ENCODE data around the gene DIPK1C.

DIPK1C gene

DNA sequence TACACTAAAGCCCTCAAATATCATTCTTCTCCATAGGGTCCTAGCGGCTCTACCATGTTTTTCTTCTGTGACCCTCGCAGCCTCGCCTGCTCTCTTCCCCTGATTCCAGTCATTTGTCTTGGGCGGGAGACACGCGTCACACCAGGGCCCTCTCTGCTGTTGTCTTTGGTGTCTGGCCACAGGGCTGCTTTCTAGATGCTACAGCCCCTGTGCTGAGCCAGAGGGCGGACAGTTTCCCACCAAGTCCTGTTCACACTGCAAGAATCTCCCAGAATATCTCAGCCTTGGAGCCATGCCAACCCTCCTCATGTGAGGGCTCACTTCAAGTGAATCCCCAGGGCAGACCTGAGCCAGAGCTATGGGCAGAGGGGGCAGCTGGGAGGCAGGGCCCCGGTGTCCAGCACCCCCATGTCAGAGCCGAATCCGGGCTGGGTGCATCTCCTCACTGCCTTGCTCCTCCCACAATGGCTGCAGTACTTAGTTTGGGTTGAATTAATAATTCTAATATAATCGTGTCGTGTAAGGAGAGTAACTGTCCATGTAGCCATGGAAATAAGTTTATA lies 42.1 kb downstream of the DIPK1C start:
- DNase-seq: no peak

DNA sequence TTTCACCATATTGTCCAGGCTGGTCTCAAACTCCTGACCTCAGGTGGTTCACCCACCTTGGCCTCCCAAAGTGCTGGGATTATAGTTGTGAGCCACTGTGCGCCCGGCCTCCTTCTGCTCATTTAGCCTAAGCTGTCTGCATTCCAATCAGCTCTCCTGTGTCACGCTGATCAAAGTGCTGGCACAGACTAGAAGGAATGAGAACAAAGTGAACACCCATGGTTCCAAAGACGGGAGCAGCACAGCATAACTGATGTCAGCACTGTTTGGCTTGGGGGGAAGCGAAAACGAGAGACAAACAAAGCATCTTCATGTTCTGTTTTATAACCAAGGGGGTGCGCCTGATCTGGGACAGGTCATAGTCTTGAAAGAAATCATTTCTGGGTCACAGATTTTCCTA lies 43.3 kb downstream of the DIPK1C start:
- DNase-seq: no peak

DNA sequence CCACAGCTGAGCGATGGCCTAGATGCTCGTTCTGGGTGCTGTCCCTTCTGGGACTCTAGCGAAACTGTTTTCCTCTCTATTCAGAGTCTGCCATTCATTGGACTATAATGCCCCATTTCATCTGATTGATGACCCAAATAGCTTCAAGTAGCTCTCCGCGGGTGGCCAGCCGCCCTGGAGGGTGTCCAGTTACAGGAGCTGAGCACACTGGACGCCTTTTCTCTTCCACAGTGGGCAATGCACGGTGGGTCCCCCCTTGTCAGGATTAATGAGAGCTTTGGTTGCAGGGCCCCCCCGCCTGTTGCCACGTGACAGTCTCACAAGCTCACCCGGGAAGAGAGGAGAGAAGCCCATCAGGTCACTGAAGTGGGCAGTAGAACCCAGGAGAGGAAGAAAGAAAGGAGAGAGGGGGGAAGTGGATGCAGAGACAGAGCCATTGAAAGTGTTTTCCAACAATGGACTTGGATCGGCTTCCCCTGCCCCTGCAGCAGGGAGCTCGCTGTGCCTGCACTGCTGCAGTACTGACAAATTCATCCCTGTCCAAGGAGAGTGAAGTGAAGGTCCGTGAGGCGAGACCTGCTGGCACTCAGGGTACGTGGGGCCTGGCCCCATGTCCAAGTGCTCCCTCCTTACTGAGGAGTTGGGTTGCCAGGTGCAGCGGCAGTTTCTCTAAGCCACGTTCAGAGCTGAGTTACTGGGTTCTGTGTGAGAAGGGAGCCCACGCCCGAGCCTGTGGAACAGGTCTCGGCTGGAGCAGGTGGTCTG lies 44.8 kb downstream of the DIPK1C start:
- no peak for DNase-seq

DNA sequence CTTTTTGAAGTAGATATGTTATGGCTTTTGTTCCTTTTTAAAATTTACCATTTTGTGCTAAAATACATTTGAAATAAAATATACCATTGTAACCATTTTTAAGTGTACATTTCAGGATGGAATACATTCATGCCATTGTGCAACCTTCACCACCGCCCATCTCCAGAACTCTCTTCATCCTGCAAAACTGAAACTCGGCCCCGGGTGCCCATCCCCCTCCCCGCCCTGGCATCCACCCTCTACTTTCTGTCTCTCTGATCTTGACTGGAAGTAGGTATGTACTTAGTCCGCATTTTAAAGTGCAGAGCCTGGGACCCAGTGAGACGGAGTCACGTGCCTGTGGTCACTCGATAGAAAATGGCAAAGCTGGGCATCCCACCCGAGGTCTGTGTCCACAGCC lies 45.6 kb downstream of the DIPK1C start:
- no peak for DNase-seq

DNA sequence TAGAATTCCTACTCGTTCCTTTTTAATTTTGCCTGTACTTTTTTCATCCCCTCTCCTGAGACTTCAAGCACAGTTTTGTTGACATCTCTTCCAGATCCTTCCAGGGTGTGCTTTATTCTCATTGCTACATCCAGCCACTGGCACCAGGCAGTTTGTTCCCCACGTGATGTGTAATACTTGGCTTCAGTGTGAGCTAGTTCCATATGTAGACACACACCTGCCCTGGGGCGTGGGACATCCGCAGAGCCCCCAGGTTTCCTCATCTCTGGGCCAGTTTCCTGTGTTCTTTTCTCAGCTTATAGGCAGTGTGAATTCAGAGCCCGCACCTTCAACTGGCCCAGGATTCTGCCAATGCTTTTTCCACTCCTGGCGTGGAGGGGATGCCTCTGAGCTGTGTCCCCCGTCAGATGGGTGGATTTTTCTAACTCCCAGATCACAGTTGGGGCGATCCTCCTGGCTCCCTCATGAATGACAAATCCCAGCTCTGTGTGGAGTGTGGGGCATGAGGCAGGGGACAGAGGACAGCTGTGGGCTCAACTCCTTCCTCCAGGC lies 46.6 kb downstream of the DIPK1C start:
- DNase-seq: no peak

DNA sequence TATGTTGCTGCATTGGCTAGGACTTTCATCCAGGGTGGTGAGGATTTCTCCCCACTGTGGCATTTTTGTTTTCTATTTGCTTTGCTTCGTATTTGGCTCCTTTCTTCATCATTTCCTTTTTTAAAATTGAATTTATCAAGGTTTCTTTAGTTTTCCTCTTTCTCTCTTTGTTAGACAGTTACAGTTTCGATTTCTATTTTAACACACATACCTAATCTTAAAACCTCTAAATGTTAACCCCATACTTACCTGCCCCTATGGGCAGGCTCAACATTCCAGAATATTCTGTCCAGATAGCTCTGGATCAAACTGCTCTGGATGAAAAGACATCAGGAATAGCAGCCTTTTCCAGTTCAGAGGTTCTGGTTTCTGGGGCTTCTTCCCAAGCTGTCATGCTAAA lies 49.2 kb downstream of the DIPK1C start:
- DNase-seq: no peak

DNA sequence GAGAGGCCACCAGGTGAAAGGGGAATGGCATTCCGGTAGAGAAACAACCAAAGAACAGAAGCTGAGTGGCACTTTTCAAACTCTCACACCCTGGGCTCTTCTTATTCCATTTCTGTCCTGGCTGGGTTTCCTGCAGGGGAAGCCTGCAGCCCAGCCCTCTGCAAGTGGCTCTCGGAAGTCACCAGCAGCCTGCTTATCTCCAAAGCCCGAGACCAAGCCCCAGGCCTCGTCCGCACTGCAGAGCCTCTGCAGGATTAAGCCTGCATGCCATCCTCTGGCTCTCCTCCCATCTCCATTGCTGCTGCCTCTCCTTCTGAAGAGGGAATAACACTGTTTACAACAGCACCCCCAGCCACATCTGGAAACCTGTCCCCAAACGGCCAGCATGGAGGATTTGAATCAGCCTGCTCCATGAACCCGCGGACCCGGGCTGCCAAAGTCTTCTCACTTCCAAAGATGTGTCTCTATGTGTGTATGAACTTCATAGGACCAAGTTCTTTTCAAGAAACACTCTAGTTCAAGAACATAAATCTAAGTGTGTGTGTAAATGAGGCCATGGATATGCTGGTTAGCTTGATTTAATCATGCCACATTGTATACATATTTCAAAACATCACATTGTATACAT lies 54.2 kb downstream of the DIPK1C start:
- no peak for DNase-seq

DNA sequence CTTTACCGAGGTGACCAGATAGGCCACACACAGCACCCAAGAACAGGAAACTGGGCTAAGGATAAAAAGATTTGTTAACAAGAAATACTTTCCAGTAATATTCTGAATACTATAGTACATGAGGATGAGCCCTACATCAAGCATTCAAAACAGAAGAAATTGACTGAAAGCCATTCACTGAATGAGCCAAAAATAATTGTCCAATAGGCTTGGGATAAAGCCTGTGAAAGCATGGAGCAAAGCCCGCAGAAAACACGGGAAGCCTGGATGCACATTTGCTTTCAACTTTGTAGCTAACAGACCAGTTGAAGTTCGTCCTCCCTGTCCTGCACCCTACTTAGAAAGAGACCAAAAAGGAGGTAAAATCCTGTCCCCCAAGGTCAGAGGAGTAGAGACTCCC lies 56.3 kb downstream of the DIPK1C start:
- no peak for DNase-seq

DNA sequence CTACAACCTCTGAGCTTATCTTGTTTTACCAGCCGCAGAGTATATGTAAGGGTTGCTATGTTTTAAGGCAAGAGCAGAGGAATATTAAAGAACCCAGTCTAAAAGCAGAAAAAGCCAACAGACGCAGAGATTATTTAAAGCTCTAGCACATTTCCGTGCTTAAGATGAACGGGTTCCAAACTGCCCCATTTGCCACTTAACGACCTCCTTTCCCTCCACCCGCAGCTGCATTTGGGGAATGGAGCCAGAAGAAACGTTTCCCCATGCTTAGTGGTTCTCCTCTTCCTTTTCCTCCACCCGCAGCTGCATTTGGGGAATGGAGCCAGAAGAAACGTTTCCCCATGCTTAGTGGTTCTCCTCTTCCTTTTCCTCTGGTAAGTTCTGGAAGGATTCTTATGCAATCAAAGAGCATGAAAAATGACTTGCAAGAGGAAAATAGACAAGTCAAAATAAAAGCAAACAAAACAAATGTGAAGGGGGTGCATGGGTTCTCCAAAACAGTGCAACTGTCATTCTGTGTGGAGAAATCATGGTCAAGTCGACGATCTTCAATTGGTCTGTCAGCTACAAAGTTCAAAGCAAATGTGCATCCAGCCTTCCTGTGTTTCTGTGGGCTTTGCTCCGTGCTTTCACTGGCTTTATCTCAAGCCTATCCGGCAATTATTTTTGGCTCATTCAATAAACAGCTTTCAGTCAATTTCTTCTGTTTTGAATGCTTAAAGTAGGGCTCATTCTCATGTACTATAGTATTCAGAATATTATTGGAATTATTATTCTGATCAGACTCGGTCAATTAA lies 57.8 kb downstream of the DIPK1C start:
- no peak for DNase-seq

DNA sequence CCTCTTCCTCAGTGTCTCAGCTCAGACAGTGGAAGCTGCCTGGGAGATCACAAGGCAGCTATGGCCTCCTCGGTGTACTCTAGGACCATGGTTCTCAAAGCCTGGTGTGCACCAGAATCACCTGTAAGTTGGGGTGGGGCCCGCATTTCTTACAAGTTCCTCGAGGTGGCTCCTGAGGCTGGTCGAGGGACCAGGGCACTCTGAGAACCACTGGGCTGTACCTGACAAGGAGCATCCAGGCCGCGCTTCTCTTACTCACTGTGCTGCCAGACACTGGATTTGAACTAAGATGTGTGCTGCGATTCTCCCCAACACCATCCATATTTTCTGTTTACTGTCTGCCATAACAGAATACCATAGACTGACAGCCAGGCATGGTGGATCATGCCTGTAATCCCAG lies 59.5 kb downstream of the DIPK1C start:
- DNase-seq: no peak

DNA sequence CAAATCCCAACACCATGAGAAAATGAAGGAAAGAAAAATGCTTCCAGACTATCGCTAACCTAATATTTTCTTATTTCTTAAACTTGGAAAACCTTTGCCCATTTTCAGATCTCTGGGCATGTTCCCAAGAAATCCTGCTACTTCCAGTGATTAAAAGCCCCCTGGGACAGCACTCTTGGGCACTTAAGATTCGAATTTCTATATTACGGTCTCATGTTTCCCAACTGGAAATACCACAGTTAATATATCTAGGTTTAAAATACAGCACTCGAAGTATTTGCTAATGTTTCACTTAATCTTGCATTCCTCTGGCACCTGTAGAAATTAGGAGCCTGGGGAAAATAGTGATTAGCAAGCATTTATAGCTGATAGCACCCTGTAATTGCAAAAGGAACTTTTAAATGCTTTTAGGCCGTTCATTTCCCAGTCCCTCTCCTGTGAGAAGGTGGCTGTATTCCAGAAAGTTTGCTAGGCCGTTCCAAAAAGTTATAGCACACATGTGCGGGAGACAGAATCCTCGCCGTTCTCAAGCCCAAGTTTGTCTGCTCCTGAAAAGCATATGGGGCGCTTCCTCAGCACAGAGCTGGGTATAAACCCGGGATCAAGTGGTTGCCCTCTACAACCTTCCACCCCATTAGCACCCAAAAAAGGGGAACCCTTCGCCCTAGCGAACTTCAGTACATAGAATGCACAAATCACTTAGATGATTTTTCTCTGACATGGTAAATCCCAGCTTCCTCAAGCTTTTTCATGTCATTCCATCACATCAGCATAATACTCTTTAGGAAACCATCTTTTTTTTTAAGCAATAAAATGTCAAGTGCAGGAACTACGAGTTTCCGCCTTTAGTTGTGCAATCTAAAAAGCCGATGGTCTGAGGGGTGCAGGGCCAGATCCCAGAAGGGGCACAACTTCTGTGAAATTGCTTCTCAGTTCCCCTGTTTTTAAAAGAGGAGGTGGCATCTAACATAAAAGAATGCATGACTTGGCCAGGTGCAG lies 60.6 kb downstream of the DIPK1C start:
- DNase-seq: no peak

DNA sequence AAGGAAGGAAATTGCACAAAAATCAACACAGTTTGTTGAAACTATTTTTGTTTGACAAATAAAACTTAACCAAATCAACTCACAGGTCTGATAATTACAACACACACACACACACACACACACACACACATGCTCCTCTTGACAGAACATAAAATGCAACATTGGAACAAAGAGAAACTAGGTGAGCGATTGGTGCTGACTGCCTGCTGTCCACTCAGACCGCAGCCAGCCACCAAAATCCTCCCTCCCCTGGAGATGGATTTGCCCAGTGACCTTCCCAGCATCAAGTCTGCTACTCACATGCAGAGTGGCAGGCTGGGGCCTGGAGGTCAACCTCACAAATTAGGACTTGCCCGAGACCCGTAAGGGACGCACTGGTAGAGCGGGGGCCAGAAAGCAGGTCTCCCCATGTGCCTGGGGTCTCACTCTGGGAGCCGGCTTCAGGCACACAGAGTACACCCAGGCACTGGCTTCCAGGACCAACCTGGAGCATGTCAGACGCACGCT lies 61.4 kb downstream of the DIPK1C start:
- no peak for DNase-seq

DNA sequence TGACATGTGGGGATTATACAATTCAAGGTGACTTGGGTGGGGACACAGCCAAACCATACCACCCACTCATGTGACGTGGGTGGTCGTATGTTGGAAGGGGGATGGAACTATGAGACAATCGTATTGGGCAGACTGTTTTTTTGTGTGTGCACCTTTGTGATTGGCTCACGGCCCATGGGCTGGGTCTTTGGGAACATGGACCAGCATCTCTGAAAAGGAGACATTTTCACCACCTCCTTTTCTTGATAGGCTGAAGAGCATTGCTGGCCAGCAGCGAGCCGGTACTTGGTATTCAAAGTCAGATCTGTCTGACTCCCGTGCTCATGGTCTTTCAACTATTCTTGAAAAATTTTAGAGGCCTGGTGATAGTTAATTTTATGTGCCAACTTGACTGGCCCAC lies 62.1 kb downstream of the DIPK1C start:
- DNase-seq: no peak

DNA sequence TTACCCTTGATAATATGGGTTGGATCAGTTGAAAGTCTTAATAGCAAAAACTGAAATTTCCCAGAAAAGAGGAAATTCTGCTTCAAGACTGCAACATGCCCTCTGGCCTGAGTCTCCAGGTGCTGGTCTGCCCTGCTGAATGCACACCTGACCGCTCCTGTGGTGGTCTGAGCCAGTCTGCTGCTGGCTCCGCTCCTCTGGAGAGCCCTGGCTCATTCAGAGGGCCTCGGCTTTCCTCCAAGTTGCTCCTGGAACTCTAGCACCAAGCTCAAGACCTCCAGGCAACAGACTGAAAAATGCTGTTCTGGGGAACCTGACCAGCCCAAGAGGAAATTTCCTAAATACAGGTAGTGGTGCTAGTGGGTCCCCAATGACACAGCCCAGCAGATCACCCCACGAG lies 64.8 kb downstream of the DIPK1C start:
- no peak for DNase-seq

DNA sequence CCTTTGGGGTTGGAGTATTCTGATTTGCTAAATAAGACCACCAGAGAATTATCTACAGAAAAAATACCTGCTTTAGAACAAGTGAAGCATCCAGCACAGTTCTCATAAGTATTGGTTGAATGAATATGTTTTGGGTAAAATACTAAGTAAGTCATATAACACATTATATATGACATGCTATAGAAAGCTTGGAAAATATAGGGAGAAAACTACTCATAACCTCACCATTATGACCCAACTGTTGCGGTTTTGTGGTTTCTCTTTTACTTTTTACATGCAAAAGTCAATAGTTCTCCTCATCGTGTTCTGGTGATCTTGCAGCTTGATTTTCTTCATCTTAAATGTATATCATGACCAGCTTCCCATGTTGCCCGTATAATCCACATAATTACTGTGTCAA lies 66.2 kb downstream of the DIPK1C start:
- DNase-seq: no peak

DNA sequence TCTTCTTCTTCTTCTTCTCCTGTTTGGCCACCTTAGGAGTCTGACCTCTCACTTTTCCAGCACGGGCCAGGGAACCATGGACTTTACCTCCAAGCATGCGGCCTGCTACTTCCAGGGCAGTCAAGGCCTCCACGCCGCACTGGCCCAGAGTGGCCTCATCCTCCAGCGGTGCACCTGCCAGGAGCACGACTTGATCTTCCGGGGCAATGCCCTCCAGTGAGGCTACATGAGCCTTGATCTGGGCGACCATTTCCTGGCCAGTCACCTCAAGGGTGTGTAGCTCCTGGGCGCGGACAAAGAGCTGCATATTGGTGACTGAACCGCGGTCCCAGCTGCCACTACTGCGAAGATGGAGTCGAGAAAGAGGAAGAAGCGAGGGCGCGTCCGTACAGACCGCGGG lies 67.1 kb downstream of the DIPK1C start:
- no peak for DNase-seq

DNA sequence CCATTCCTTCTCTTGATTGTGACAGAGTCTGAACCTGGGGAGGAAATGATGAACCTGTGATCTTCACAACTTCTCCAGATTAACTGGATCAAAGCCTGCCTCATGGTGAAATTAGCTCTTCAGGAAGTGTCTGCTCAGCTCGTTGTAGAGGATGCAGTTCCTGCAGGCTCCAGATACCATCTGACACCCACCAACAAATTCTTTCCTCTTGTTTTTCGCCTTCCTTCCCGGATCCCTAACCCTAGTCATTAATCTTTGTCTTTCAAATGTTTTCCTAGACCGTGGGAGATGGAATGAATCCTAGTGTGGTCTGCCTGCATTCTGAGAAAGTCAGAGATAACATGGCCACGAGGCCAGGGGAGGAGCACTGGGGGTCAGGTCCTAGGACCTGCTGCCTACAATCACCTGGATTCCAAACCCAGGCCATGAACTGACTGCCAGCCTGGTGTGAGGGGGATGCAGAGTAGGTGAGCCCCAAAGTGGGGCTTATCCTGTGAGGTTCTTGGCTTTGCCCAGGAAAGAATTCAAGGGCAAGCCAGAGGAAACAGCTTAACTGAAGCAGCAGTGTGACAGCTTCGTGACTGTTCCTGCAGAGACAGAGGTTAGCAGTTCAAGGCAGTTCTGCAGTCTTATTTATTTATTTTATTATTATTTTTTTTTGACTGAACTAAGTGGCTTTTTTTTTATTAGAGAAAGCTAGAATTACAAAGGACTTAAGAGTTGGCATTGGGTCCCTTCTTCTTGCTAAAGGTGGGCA lies 67.8 kb downstream of the DIPK1C start:
- DNase-seq: no peak

DNA sequence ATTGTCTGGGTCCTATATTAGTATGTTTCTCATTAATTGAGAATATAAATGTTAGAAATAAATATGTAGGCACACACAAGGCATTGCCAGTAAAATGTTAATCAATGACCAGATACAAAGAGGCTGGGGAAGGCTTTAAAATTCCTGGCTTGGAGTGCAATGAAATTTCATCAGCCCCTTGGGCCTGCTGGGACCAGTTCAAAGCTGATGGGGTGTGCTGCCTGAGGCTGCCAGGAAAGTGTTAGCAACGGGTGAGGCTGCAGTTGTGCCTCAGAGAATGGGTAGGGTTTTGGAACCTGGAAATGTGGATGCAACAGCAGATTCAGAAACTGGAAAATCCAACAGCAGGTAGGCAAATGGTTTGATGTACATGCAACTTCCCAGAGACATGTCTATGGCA lies 68.9 kb downstream of the DIPK1C start:
- no peak for DNase-seq

DNA sequence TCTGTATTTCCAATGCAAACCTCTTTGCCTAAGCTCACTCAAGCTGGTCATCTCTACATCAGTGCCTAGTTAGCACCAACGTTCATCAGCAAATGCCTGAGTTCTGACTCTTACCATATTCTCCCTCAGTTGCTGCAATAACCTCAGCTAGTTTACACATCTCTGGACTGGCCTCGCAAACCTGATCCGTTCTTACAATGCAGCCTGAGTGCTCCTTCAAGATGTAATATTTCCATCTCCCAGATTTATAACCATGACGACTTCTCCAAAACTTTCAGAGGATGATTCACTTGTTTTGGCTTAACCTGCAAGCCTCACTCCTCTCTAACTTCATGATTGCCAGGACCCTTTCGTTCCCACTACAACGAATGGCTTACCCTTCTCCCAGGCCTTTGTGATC lies 69.7 kb downstream of the DIPK1C start:
- DNase-seq: no peak

Data from NCI-H526 treated with DMSO at 0.1 percent for 48 hours (cell line).